ENCODE measurements around the gene RPUSD2. TPM values are rescaled to one million over a fixed set of nuclear protein-coding genes. Genes with fewer than 3 reads are reported as not detected.

The RPUSD2 gene
- total RNA-seq, 1 experiment from 2014 or later: 14.0 TPM

GRCh38 chr15:40528801-40529200, 40.3 kb upstream of the RPUSD2 start:
- no peak overlapping the region for H3K4me3 ChIP-seq
- ChIA-PET CTCF (interaction anchor here (0.6 kb wide), 1 partner anchor 128 kb away, joined by 6 read pairs; no protein-coding TSS in a partner anchor), POLR2A (ENCODE audit: unreplicated experiment) (no interaction called here)
- H3K27me3 ChIP-seq (ENCODE audit: insufficient read depth, low read depth): no peaks in the 10 kb centered on the region
- no peaks in the 10 kb centered on the region for H3K9me2 ChIP-seq (ENCODE audit: insufficient read depth)
- H3K36me3 ChIP-seq (ENCODE audit: low read depth): no peaks in the 10 kb centered on the region
- H3K27ac ChIP-seq: no peak overlapping the region
- H3K4me2 ChIP-seq: no peak overlapping the region
- H3K4me1 ChIP-seq (replicated peaks; ENCODE audit: insufficient read depth): no peaks in the 10 kb centered on the region
- H3F3A ChIP-seq (ENCODE audit: insufficient read depth, low read depth): no peaks in the 10 kb centered on the region
- BruUV-seq (replicated peaks): no TSS peak
- H4K20me1 ChIP-seq (ENCODE audit: insufficient read depth): no peaks in the 10 kb centered on the region
- intact Hi-C loops (cut with micrococcal nuclease; ENCODE audit: unreplicated experiment): no loop called here
- no peak overlapping the region for H2AFZ ChIP-seq
- no peaks in the 10 kb centered on the region for H3K79me2 ChIP-seq (ENCODE audit: low read depth)
- no peaks in the 10 kb centered on the region for H3K9me3 ChIP-seq (ENCODE audit: insufficient read depth, low read depth)
- TF ChIP-seq CTCF (conservative IDR thresholded peaks at IDR 0.05) (no peak), EZH2 (IDR thresholded peaks at IDR 0.05; ENCODE audit: low read depth) (no peak)
- DNase-seq: no peak

- Histone ChIP-seq H4K20me1 (ENCODE audit: insufficient read depth) (no peaks in the 10 kb centered on the region), H3K27ac (no peak overlapping the region), H3K27me3 (ENCODE audit: insufficient read depth, low read depth) (no peaks in the 10 kb centered on the region), H3K9me3 (ENCODE audit: insufficient read depth, low read depth) (no peaks in the 10 kb centered on the region), H3K4me1 (replicated peaks; ENCODE audit: insufficient read depth) (no peaks in the 10 kb centered on the region), H3K4me3 (no peak overlapping the region), H3F3A (ENCODE audit: insufficient read depth, low read depth) (no peaks in the 10 kb centered on the region), H3K9me2 (ENCODE audit: insufficient read depth) (no peaks in the 10 kb centered on the region), H3K79me2 (ENCODE audit: low read depth) (no peaks in the 10 kb centered on the region), H2AFZ (no peak overlapping the region), H3K4me2 (no peak overlapping the region), H3K36me3 (ENCODE audit: low read depth) (no peaks in the 10 kb centered on the region)
- intact Hi-C loops (cut with micrococcal nuclease; ENCODE audit: unreplicated experiment): no loop called here
- TF ChIP-seq EZH2 (IDR thresholded peaks at IDR 0.05; ENCODE audit: low read depth): no peak
- no peak for TF ChIP-seq CTCF (conservative IDR thresholded peaks at IDR 0.05)
- no peak for DNase-seq
- POLR2A ChIA-PET (ENCODE audit: unreplicated experiment): interaction anchor here (0.7 kb wide), 1 partner anchor 321 kb away, joined by 4 read pairs; no protein-coding TSS in a partner anchor
- no TSS peak for BruUV-seq (replicated peaks)
- CTCF ChIA-PET: no interaction called here
These were observed 35.2 kb upstream of the RPUSD2 start for GRCh38 chr15:40533763-40534364.

GRCh38 chr15:40534371-40534770, 34.7 kb upstream of the RPUSD2 start:
- no peaks in the 10 kb centered on the region for H3K9me3 ChIP-seq (ENCODE audit: insufficient read depth, low read depth)
- H4K20me1 ChIP-seq (ENCODE audit: insufficient read depth): no peaks in the 10 kb centered on the region
- H3K27ac ChIP-seq: no peak overlapping the region
- no TSS peak for BruUV-seq (replicated peaks)
- no peak overlapping the region for H2AFZ ChIP-seq
- no peaks in the 10 kb centered on the region for H3K27me3 ChIP-seq (ENCODE audit: insufficient read depth, low read depth)
- CTCF ChIA-PET: no interaction called here
- no peaks in the 10 kb centered on the region for H3K79me2 ChIP-seq (ENCODE audit: low read depth)
- H3K4me1 ChIP-seq (replicated peaks; ENCODE audit: insufficient read depth): no peaks in the 10 kb centered on the region
- no peaks in the 10 kb centered on the region for H3F3A ChIP-seq (ENCODE audit: insufficient read depth, low read depth)
- no peak for DNase-seq
- H3K36me3 ChIP-seq (ENCODE audit: low read depth): no peaks in the 10 kb centered on the region
- H3K4me2 ChIP-seq: no peak overlapping the region
- intact Hi-C loops (cut with micrococcal nuclease; ENCODE audit: unreplicated experiment): no loop called here
- no peaks in the 10 kb centered on the region for H3K9me2 ChIP-seq (ENCODE audit: insufficient read depth)
- TF ChIP-seq CTCF (conservative IDR thresholded peaks at IDR 0.05) (no peak), EZH2 (IDR thresholded peaks at IDR 0.05; ENCODE audit: low read depth) (no peak)
- POLR2A ChIA-PET (ENCODE audit: unreplicated experiment): no interaction called here
- no peak overlapping the region for H3K4me3 ChIP-seq

Data from PC-9 (cell line).